ENCODE results near the gene NDFIP1. TPM values are rescaled to one million over a fixed set of nuclear protein-coding genes. Genes with fewer than 3 reads are reported as not detected.
A peak's percentile ranks its signal among the peaks of the same experiment; 100 is the strongest.

NDFIP1 gene
- total and polyA plus RNA-seq, 2 experiments from 2014 or later = 55.2 to 75.3 TPM

- H3K9me2 ChIP-seq (ENCODE audit: insufficient read depth) = no peaks in the 10 kb centered on the region
- H3F3A ChIP-seq (ENCODE audit: insufficient read depth) = peaks cover 16% of the 10 kb centered on the region; the same call in 1 of the 2 replicates
- H3K27ac ChIP-seq = no peak overlapping the region
- H4K20me1 ChIP-seq (ENCODE audit: insufficient read depth) = no peaks in the 10 kb centered on the region
- H3K27me3 ChIP-seq (replicated peaks; ENCODE audit: insufficient read depth) = no peaks in the 10 kb centered on the region
- no peak overlapping the region for H3K9ac ChIP-seq
- 51% methylated on average over 4 of the region's 4 CpGs for WGBS, 2 experiments (ENCODE audit: low coverage in 1 of 2, low lambda C conversion rate in 2 of 2, missing lambda C conversion rate in 2 of 2)
- DNase-seq = peak; percentile 80
- H3K4me2 ChIP-seq (ENCODE audit: unreplicated experiment) = no peak overlapping the region
- 0 out of 2 replicates have a peak, but pooled peaks cover 11% of the 10 kb centered on the region for H3K79me2 ChIP-seq (ENCODE audit: insufficient read depth)
- in situ Hi-C loops (cut with MboI) = loop anchor here (25.0 kb wide), 1 partner anchor 458 kb away; the partner anchor contains the start of gene ARAP3
- no peaks in the 10 kb centered on the region for H3K9me3 ChIP-seq (ENCODE audit: low read depth)
- H3K4me3 ChIP-seq = no peak overlapping the region
- no peak overlapping the region for H2AFZ ChIP-seq
- H3K4me1 ChIP-seq (ENCODE audit: insufficient read depth) = no peaks in the 10 kb centered on the region
- H3K36me3 ChIP-seq (ENCODE audit: low read depth) = peaks cover 44% of the 10 kb centered on the region
- no peak for TF ChIP-seq EZH2 (IDR thresholded peaks at IDR 0.05; ENCODE audit: insufficient read depth, poor library complexity, severe bottlenecking)
These were observed 36.7 kb downstream of the NDFIP1 start for GRCh38 chr5:142145106-142145900.

- in situ Hi-C loops (cut with MboI) = loop anchor here (25.0 kb wide), 1 partner anchor 462 kb away; the partner anchor contains the start of gene ARAP3
- no peak for DNase-seq
- no peak overlapping the region for H3K27ac ChIP-seq
- no peak overlapping the region for H3K9ac ChIP-seq
- peaks cover 24% of the 10 kb centered on the region for H3F3A ChIP-seq (ENCODE audit: insufficient read depth)
- TF ChIP-seq EZH2phosphoT487 (IDR thresholded peaks at IDR 0.05; ENCODE audit: insufficient read depth, low read depth) (no peak), EZH2 (IDR thresholded peaks at IDR 0.05; ENCODE audit: insufficient read depth, poor library complexity, severe bottlenecking) (no peak)
- H3K4me3 ChIP-seq = no peak overlapping the region
- no peak overlapping the region for H3K4me2 ChIP-seq (ENCODE audit: unreplicated experiment)
- H3K36me3 ChIP-seq (ENCODE audit: low read depth) = peaks cover 47% of the 10 kb centered on the region
- H3K4me1 ChIP-seq (ENCODE audit: insufficient read depth) = peaks cover 8% of the 10 kb centered on the region
- H3K9me2 ChIP-seq (ENCODE audit: insufficient read depth) = no peaks in the 10 kb centered on the region
- H2AFZ ChIP-seq = no peak overlapping the region
- 69 to 82% methylated on average over 1 of the region's 1 CpG for WGBS, 2 experiments (ENCODE audit: low coverage in 1 of 2, low lambda C conversion rate in 2 of 2, missing lambda C conversion rate in 2 of 2)
- peaks cover 11% of the 10 kb centered on the region; the same call in 1 of the 2 replicates for H3K79me2 ChIP-seq (ENCODE audit: insufficient read depth)
- H4K20me1 ChIP-seq (ENCODE audit: insufficient read depth) = no peaks in the 10 kb centered on the region
- no peaks in the 10 kb centered on the region for H3K27me3 ChIP-seq (replicated peaks; ENCODE audit: insufficient read depth)
- H3K9me3 ChIP-seq (ENCODE audit: low read depth) = no peaks in the 10 kb centered on the region
These were observed 40.8 kb downstream of the NDFIP1 start for GRCh38 chr5:142149363-142149762.

- WGBS, 2 experiments (ENCODE audit: low coverage in 1 of 2, low lambda C conversion rate in 2 of 2, missing lambda C conversion rate in 2 of 2) = 82 to 88% methylated on average over 8 of the region's 8 CpGs
- H3K36me3 ChIP-seq (ENCODE audit: low read depth) = peaks cover 38% of the 10 kb centered on the region
- in situ Hi-C loops (cut with MboI) = loop anchor here (5.0 to 25.0 kb wide), 3 partner anchors 402 to 737 kb away; partner anchors contain the start of gene FGF1
These were observed 41.9 kb downstream of the NDFIP1 start for GRCh38 chr5:142150431-142150830.

GRCh38 chr5:142151436-142152383, 43.1 kb downstream of the NDFIP1 start:
- Histone ChIP-seq H3K79me2 (ENCODE audit: insufficient read depth) (peaks cover 6% of the 10 kb centered on the region; the same call in 1 of the 2 replicates), H3K36me3 (ENCODE audit: low read depth) (peaks cover 25% of the 10 kb centered on the region), H3K4me3 (no peak overlapping the region), H3F3A (ENCODE audit: insufficient read depth) (peaks cover 21% of the 10 kb centered on the region), H4K20me1 (ENCODE audit: insufficient read depth) (no peaks in the 10 kb centered on the region), H3K9ac (no peak overlapping the region), H2AFZ (no peak overlapping the region), H3K27ac (no peak overlapping the region; the same call in 1 of the 2 replicates), H3K9me3 (ENCODE audit: low read depth) (no peaks in the 10 kb centered on the region), H3K9me2 (ENCODE audit: insufficient read depth) (no peaks in the 10 kb centered on the region), H3K27me3 (replicated peaks; ENCODE audit: insufficient read depth) (no peaks in the 10 kb centered on the region), H3K4me2 (ENCODE audit: unreplicated experiment) (peak overlapping the region; percentile 47), H3K4me1 (ENCODE audit: insufficient read depth) (peaks cover 8% of the 10 kb centered on the region)
- in situ Hi-C loops (cut with MboI) = loop anchor here (5.0 to 25.0 kb wide), 3 partner anchors 401 to 736 kb away; partner anchors contain the start of gene FGF1
- WGBS, 2 experiments (ENCODE audit: low coverage in 1 of 2, low lambda C conversion rate in 2 of 2, missing lambda C conversion rate in 2 of 2) = 13 to 19% methylated on average over 3 of the region's 3 CpGs
- TF ChIP-seq EZH2 (IDR thresholded peaks at IDR 0.05; ENCODE audit: insufficient read depth, poor library complexity, severe bottlenecking) (no peak), EZH2phosphoT487 (IDR thresholded peaks at IDR 0.05; ENCODE audit: insufficient read depth, low read depth) (no peak)
- peak; percentile 78 for DNase-seq

More at GRCh38 chr5:142150431-142150830, 41.9 kb downstream of the NDFIP1 start:
- Histone ChIP-seq H3K9ac (no peak overlapping the region), H3K27me3 (replicated peaks; ENCODE audit: insufficient read depth) (no peaks in the 10 kb centered on the region), H3K4me2 (ENCODE audit: unreplicated experiment) (no peak overlapping the region), H3K79me2 (ENCODE audit: insufficient read depth) (peaks cover 11% of the 10 kb centered on the region; the same call in 1 of the 2 replicates), H2AFZ (no peak overlapping the region), H3K4me3 (no peak overlapping the region), H3K4me1 (ENCODE audit: insufficient read depth) (peaks cover 8% of the 10 kb centered on the region), H3K9me3 (ENCODE audit: low read depth) (no peaks in the 10 kb centered on the region), H4K20me1 (ENCODE audit: insufficient read depth) (no peaks in the 10 kb centered on the region), H3K9me2 (ENCODE audit: insufficient read depth) (no peaks in the 10 kb centered on the region), H3K27ac (no peak overlapping the region), H3F3A (ENCODE audit: insufficient read depth) (peaks cover 21% of the 10 kb centered on the region)
- TF ChIP-seq EZH2 (IDR thresholded peaks at IDR 0.05; ENCODE audit: insufficient read depth, poor library complexity, severe bottlenecking) = no peak
- no peak for TF ChIP-seq EZH2phosphoT487 (IDR thresholded peaks at IDR 0.05; ENCODE audit: insufficient read depth, low read depth)
- DNase-seq = no peak
